ENCODE results near the gene GRIK2. TPM values are rescaled to one million over a fixed set of nuclear protein-coding genes. Genes with fewer than 3 reads are reported as not detected.

GRIK2 gene
- total RNA-seq, 1 donor from 2014 or later: 2.5 TPM

DNA sequence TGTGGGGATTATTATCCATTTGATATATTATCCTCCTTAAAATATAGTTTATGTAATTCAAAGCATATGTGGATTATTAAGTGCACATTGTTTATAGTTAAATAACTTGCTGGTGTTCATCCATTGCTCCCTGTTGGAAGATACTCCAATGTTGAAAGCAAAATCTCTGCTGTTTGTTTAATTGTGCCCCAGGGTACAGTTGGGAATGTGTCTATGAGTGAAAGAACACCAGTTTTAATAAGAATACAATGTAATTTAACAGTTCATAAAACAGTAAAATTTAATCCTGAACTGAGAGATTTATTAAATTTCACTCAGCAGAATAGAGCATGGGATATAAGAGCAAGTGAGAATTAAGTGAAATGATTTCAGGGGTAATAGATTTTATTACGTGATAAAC, 364.9 kb downstream of the GRIK2 start:
- H4K20me1 ChIP-seq (ENCODE audit: insufficient read depth, low read length): no peaks in the 10 kb centered on the region
- H3K4me3 ChIP-seq (ENCODE audit: insufficient read depth, low read depth, low read length): no peak overlapping the region
- no peak overlapping the region for H3K9ac ChIP-seq (ENCODE audit: low read length)
- H3K4me3 Mint-ChIP-seq (ENCODE audit: unreplicated experiment): no peak overlapping the region
- no peaks in the 10 kb centered on the region for H3K4me1 ChIP-seq (ENCODE audit: insufficient read depth, low read length)
- TF ChIP-seq CTCF (IDR thresholded peaks at IDR 0.05; ENCODE audit: insufficient read depth, low read depth, low read length) (no peak), EZH2 (IDR thresholded peaks at IDR 0.05; ENCODE audit: insufficient read depth, low read length) (no peak)
- no peak overlapping the region for H2AFZ ChIP-seq (ENCODE audit: low read depth, low read length)
- H3K36me3 Mint-ChIP-seq (ENCODE audit: low read depth, unreplicated experiment): no peaks in the 10 kb centered on the region
- DNase-seq (ENCODE audit: low read depth) (no peak), FAIRE-seq (no peak)
- H3K27me3 Mint-ChIP-seq (ENCODE audit: low read depth, unreplicated experiment): no peaks in the 10 kb centered on the region
- H3K27me3 ChIP-seq (ENCODE audit: insufficient read depth, low read length): no peaks in the 10 kb centered on the region
- H3K4me1 Mint-ChIP-seq (ENCODE audit: low read depth, unreplicated experiment): no peaks in the 10 kb centered on the region
- H3K27ac ChIP-seq (ENCODE audit: low read depth, low read length): no peak overlapping the region
- H3K27ac Mint-ChIP-seq (ENCODE audit: unreplicated experiment): no peak overlapping the region
- H3K36me3 ChIP-seq (ENCODE audit: insufficient read depth, low read length): no peaks in the 10 kb centered on the region
- no peaks in the 10 kb centered on the region for H3K9me3 ChIP-seq (ENCODE audit: insufficient read depth, low read depth, low read length)
- H3K79me2 ChIP-seq (ENCODE audit: insufficient read depth, low read length): no peaks in the 10 kb centered on the region
- H3K4me2 ChIP-seq (ENCODE audit: low read length): no peak overlapping the region
- H3K9me3 Mint-ChIP-seq (ENCODE audit: unreplicated experiment): no peaks in the 10 kb centered on the region

DNA sequence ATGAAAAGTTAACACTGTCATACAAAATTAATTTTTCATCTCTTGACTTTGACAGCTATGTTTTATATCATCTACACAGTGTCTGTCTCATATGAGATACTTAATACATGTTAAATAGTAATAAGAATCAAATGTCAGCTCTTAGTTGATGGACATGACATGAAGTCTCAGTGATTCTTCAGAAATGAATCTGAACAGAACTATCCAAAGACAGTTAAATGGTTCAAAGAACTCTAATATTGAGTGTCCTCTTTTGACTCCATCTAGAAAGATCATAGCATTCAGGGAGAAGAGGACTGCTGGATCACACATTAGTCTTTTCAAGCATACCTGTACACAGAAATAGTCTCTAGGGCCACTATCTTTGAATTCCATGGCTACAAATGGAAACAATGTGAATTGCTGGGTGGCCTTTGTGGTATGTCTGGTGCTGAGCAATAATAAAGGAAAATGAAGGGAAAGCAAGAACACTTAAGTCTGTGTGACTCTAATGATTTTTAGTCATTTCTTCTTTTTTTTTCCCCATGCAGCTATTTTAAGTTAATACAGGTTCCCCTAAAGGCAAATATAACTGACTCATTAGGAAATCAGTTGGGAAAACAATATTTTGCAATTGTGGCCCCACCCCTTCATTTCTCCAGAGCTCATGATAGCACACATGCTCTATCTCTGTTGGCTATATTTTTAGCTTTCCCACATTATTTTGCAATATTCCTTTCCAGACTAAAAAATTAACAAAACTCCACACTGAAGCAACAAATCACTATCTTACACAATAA, 367.5 kb downstream of the GRIK2 start:
- Histone ChIP-seq H3K4me2 (ENCODE audit: low read length) (no peak overlapping the region), H3K9ac (ENCODE audit: low read length) (no peak overlapping the region), H2AFZ (ENCODE audit: low read depth, low read length) (no peak overlapping the region), H3K79me2 (ENCODE audit: insufficient read depth, low read length) (no peaks in the 10 kb centered on the region), H3K4me3 (ENCODE audit: insufficient read depth, low read depth, low read length) (no peak overlapping the region), H3K9me3 (ENCODE audit: insufficient read depth, low read depth, low read length) (no peaks in the 10 kb centered on the region), H3K36me3 (ENCODE audit: insufficient read depth, low read length) (no peaks in the 10 kb centered on the region), H3K4me1 (ENCODE audit: insufficient read depth, low read length) (no peaks in the 10 kb centered on the region), H3K27me3 (ENCODE audit: insufficient read depth, low read length) (no peaks in the 10 kb centered on the region), H3K27ac (ENCODE audit: low read depth, low read length) (no peak overlapping the region), H4K20me1 (ENCODE audit: insufficient read depth, low read length) (no peaks in the 10 kb centered on the region)
- TF ChIP-seq EZH2 (IDR thresholded peaks at IDR 0.05; ENCODE audit: insufficient read depth, low read length) (no peak), CTCF (IDR thresholded peaks at IDR 0.05; ENCODE audit: insufficient read depth, low read depth, low read length) (no peak)
- DNase-seq (ENCODE audit: low read depth) (peak; percentile 66), FAIRE-seq (no peak)
- H3K36me3 Mint-ChIP-seq (ENCODE audit: low read depth, unreplicated experiment): no peaks in the 10 kb centered on the region
- H3K4me1 Mint-ChIP-seq (ENCODE audit: low read depth, unreplicated experiment): no peaks in the 10 kb centered on the region
- H3K9me3 Mint-ChIP-seq (ENCODE audit: unreplicated experiment): no peaks in the 10 kb centered on the region
- H3K4me3 Mint-ChIP-seq (ENCODE audit: unreplicated experiment): no peak overlapping the region
- H3K27ac Mint-ChIP-seq (ENCODE audit: unreplicated experiment): no peak overlapping the region
- no peaks in the 10 kb centered on the region for H3K27me3 Mint-ChIP-seq (ENCODE audit: low read depth, unreplicated experiment)

DNA sequence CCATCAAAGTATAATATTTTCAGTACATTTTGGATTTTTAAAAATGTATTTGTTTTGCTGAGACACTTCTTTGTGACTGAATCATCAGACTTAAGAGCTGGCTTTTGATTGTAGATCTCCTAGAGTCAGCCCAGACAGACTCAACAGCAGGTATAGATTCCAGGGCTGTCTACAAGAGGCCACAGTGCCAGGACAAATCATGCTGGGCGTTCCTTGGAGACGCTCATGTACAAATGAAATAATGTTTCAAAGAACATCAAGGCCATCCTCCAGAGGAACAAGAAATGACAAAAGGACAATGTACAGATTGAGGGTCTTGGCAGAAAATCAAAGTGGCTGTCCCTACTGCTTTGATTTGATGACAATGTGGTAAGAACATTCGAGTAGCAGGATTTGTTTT, 369.3 kb downstream of the GRIK2 start:
- FAIRE-seq (no peak), DNase-seq (ENCODE audit: low read depth) (no peak)
- H3K4me1 Mint-ChIP-seq (ENCODE audit: low read depth, unreplicated experiment): no peaks in the 10 kb centered on the region
- Histone ChIP-seq H3K79me2 (ENCODE audit: insufficient read depth, low read length) (no peaks in the 10 kb centered on the region), H3K9me3 (ENCODE audit: insufficient read depth, low read depth, low read length) (no peaks in the 10 kb centered on the region), H3K4me3 (ENCODE audit: insufficient read depth, low read depth, low read length) (no peak overlapping the region), H3K9ac (ENCODE audit: low read length) (no peak overlapping the region), H3K27ac (ENCODE audit: low read depth, low read length) (no peak overlapping the region), H2AFZ (ENCODE audit: low read depth, low read length) (peak overlapping the region; percentile 21), H3K36me3 (ENCODE audit: insufficient read depth, low read length) (no peaks in the 10 kb centered on the region), H3K27me3 (ENCODE audit: insufficient read depth, low read length) (no peaks in the 10 kb centered on the region), H3K4me2 (ENCODE audit: low read length) (no peak overlapping the region), H3K4me1 (ENCODE audit: insufficient read depth, low read length) (no peaks in the 10 kb centered on the region), H4K20me1 (ENCODE audit: insufficient read depth, low read length) (no peaks in the 10 kb centered on the region)
- no peaks in the 10 kb centered on the region for H3K36me3 Mint-ChIP-seq (ENCODE audit: low read depth, unreplicated experiment)
- no peak for TF ChIP-seq CTCF (IDR thresholded peaks at IDR 0.05; ENCODE audit: insufficient read depth, low read depth, low read length)
- TF ChIP-seq EZH2 (IDR thresholded peaks at IDR 0.05; ENCODE audit: insufficient read depth, low read length): no peak
- H3K27me3 Mint-ChIP-seq (ENCODE audit: low read depth, unreplicated experiment): no peaks in the 10 kb centered on the region
- no peak overlapping the region for H3K4me3 Mint-ChIP-seq (ENCODE audit: unreplicated experiment)
- no peaks in the 10 kb centered on the region for H3K9me3 Mint-ChIP-seq (ENCODE audit: unreplicated experiment)
- H3K27ac Mint-ChIP-seq (ENCODE audit: unreplicated experiment): no peak overlapping the region
